Measurements from ENCODE around the gene KLHL14.

GRCh38 chr18:32771169-32771751 lies 1.6 kb downstream of the KLHL14 start:
- TF ChIP-seq CTCF (IDR thresholded peaks at IDR 0.05), result no peak
- TF ChIP-seq POLR2A (IDR thresholded peaks at IDR 0.05), result no peak
